ENCODE results near the gene DDX23. TPM values are rescaled to one million over a fixed set of nuclear protein-coding genes. Genes with fewer than 3 reads are reported as not detected.

Gene DDX23
- total RNA-seq, 6 experiments from 2014 or later: 24.4 to 39.6 (median 31.8) TPM

GRCh38 chr12:48807981-48808380, 44.0 kb downstream of the DDX23 start:
- ATAC-seq (no peak), DNase-seq (no peak)
- Histone ChIP-seq H3K9me3 (no peaks in the 10 kb centered on the region), H3K36me3 (no peaks in the 10 kb centered on the region), H3K27me3 (no peaks in the 10 kb centered on the region), H3K4me1 (no peaks in the 10 kb centered on the region), H3K4me3 (no peak overlapping the region), H3K27ac (no peak overlapping the region)
- intact Hi-C loops (cut with DNase I): no loop called here
- 83% methylated on average over 3 of the region's 3 CpGs for WGBS (ENCODE audit: insufficient coverage, low coverage, low lambda C conversion rate, missing lambda C conversion rate)
- TF ChIP-seq POLR2A (IDR thresholded peaks at IDR 0.05): no peak
- TF ChIP-seq CTCF (IDR thresholded peaks at IDR 0.05): no peak

GRCh38 chr12:48803675-48804074, 48.3 kb downstream of the DDX23 start:
- Histone ChIP-seq H3K4me3 (no peak overlapping the region), H3K36me3 (no peaks in the 10 kb centered on the region), H3K27ac (no peak overlapping the region), H3K4me1 (no peaks in the 10 kb centered on the region), H3K27me3 (no peaks in the 10 kb centered on the region), H3K9me3 (no peaks in the 10 kb centered on the region)
- ATAC-seq (no peak), DNase-seq (no peak)
- 25% methylated on average over 1 of the region's 1 CpG for WGBS (ENCODE audit: insufficient coverage, low coverage, low lambda C conversion rate, missing lambda C conversion rate)
- intact Hi-C loops (cut with DNase I): no loop called here
- TF ChIP-seq CTCF (IDR thresholded peaks at IDR 0.05) (no peak), POLR2A (IDR thresholded peaks at IDR 0.05) (no peak)

GRCh38 chr12:48800971-48801370, 51.0 kb downstream of the DDX23 start:
- H3K4me1 ChIP-seq: peaks cover 0 to under 1% (median 0%) of the 10 kb centered on the region in 4 donors
- peak in 1 of 4 donors; percentile 25 for ATAC-seq
- no peak for DNase-seq
- no peak for TF ChIP-seq CTCF (IDR thresholded peaks at IDR 0.05)
- no peak for TF ChIP-seq POLR2A (IDR thresholded peaks at IDR 0.05)
- H3K36me3 ChIP-seq: no peaks in the 10 kb centered on the region
- no peaks in the 10 kb centered on the region for H3K9me3 ChIP-seq
- H3K27ac ChIP-seq: no peak overlapping the region
- WGBS (ENCODE audit: insufficient coverage, low coverage, low lambda C conversion rate, missing lambda C conversion rate): 71% methylated on average over 1 of the region's 14 CpGs
- no peaks in the 10 kb centered on the region for H3K27me3 ChIP-seq
- H3K4me3 ChIP-seq: no peak overlapping the region
- intact Hi-C loops (cut with DNase I): no loop called here

GRCh38 chr12:48800457-48800856, 51.5 kb downstream of the DDX23 start:
- Histone ChIP-seq H3K4me3 (no peak overlapping the region), H3K27ac (no peak overlapping the region), H3K9me3 (no peaks in the 10 kb centered on the region), H3K4me1 (peaks cover 0 to 5% (median 0%) of the 10 kb centered on the region in 4 donors), H3K27me3 (no peaks in the 10 kb centered on the region), H3K36me3 (no peaks in the 10 kb centered on the region)
- no peak for TF ChIP-seq POLR2A (IDR thresholded peaks at IDR 0.05)
- TF ChIP-seq CTCF (IDR thresholded peaks at IDR 0.05): no peak
- intact Hi-C loops (cut with DNase I): no loop called here
- WGBS (ENCODE audit: insufficient coverage, low coverage, low lambda C conversion rate, missing lambda C conversion rate): no CpG with 5 or more reads among the region's 14 CpGs
- DNase-seq: no peak
- ATAC-seq: no peak

GRCh38 chr12:48796976-48797375, 55.0 kb downstream of the DDX23 start:
- Histone ChIP-seq H3K36me3 (no peaks in the 10 kb centered on the region), H3K4me3 (no peak overlapping the region), H3K9me3 (no peaks in the 10 kb centered on the region), H3K4me1 (peaks cover 0 to 6% (median 0%) of the 10 kb centered on the region in 4 donors), H3K27me3 (no peaks in the 10 kb centered on the region), H3K27ac (no peak overlapping the region)
- DNase-seq (no peak), ATAC-seq (no peak)
- WGBS (ENCODE audit: insufficient coverage, low coverage, low lambda C conversion rate, missing lambda C conversion rate): 54% methylated on average over 2 of the region's 3 CpGs
- intact Hi-C loops (cut with DNase I): loop anchor here (5.0 kb wide), 1 partner anchor 45 kb away; no protein-coding TSS in a partner anchor
- TF ChIP-seq POLR2A (IDR thresholded peaks at IDR 0.05) (no peak), CTCF (IDR thresholded peaks at IDR 0.05) (no peak)

All from right lobe of liver (tissue), 6 donors.